Cortex of kidney (tissue), 1 donor: ENCODE data around the gene IL1RAP.

Experiments
- DNase-seq: peaks from one replicate; lab custom pipeline; 2025; lab: John Stamatoyannopoulos, UW

Gene IL1RAP

DNA sequence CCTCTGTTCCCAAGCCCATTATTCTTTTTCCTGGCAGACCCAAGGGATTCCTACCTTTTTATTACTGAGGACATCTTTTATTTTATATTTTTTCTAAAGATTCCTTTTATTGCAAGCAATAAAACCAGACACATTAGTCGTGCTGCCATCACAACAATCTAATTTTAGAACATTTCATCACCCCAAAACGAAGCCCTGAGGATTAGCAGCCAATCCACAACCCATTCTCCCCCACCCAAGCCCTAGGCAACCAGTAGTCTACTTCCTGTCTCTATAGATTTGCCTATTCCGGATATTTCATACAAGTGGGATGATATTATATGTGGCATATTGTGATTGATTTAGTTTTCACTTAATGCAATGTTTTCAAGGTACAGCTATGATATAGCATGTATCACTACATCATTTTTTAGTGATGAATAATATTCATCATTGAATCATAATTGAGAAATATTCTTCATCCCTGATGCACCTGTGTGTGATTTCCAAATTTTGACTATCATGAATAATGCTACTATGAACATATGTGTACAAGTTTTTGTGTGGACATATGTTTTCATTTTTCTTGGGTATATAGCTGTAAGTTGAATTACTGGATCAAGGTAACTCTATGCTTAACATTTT, 65.7 kb downstream of the IL1RAP start:
- DNase-seq = no peak

DNA sequence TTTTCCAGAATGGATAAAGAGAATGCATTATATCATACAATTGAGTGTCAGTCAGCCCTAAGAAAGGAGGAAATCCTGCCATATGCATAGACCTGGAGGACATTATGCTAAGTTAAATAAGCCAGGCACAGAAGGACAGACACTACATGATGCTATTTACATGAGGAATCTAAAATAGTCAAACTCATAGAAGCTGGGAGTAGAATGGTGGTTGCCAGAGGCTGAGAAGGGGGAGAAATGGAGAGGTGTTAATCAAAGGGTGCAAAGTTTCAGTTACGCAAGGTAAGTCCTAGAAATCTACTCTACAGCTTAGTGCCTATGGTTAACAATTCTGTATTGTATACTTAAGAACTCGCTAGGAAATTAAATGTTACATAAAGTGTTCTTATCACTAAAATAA, 66.5 kb downstream of the IL1RAP start:
- DNase-seq = no peak

DNA sequence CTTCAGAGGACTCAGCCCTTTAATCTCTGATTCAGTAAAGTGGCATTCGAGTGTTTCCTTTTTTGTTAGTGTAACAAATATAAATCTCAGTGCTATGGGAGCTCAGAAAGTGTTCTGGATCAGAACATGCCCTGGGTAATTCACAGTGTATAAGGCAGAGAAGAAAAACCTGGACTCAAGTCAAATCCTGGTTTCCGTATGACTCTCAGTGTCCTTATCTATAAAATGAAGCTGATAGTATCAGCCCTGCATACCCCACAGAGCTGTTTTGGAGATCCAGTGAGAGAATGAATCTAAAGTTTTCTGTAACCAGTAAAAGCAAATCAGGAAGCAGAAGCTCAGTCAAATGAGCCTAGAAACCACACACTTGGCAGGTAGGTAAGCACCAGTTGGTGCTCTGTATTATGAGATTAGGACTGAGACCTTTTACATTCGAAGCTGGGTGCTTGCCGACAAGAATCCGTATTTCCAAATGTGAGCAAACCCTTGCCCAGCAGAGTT, 67.2 kb downstream of the IL1RAP start:
- DNase-seq = no peak

DNA sequence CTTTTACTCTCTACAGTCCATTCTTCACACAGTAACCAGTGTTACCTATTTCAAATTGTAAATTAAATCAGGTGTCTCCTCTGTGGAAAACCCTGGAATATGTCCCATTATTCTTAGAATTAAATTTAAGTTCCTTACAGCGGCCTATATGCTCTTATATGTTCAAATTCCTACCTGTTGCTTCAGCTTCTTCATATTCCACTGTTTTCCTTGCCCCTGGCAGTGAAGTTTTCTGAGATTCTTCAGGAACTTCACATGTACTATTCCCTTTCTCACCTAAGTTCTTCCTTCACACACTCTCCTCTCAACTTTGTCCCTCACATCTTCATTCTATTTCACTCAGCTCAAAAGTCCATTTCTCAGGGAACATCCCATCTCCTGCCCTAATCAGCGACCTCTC, 68.8 kb downstream of the IL1RAP start:
- no peak for DNase-seq

DNA sequence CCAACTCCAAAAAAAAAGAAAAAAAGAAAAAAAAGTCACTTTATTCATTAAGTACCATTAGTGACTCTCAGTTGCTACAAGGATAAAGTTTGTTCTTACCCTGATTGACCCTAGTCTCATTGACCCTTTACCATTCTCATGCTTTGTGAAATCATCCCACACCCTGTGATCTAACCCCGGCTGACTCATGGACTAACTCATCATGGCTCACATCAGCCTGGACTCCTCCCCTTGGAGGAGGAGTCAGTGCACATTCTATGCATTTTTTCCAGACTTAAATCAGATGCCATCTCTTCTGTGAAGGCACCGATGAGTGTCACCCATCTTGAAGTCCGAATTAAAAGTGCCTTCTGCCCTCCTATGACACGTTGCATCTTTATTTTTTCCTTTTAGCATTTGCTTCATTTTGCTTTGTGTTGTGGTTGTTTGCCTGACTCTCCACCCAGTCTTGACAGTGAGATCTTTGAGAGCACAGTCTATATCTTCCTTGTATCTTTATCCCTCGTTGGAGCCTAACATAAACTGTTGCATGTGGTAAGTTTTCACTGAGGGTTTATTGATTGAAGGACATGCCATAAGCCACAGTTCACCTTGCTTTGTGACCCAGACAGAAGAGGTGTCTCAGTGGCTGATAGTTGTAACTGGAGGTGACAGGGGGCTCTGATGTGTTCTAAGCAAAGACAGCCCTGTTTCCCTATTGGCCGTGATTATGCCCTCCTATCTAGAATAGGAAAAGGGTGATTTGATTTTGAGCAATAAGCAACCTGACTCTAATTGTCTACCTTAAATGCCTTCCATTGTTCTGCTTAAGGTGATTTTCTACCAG, 72.1 kb downstream of the IL1RAP start:
- DNase-seq = no peak

DNA sequence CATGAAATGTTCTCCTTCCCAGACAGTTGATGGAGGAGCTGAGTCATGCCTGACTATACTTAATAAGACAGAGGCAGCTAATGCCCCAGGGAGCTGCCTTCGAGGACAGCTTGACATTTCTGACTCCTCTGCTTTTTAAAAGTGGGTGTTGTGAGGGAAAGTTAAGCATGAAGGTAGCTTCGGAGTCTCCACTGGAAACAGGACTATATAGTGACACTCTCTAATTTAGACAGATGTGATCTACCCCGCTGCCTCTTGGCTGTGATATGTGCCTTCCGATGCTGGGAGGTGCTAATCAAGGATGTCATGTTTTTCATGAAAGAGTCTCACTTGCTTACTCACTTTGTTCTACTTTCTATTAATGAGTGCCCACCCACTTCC, 72.7 kb downstream of the IL1RAP start:
- no peak for DNase-seq

DNA sequence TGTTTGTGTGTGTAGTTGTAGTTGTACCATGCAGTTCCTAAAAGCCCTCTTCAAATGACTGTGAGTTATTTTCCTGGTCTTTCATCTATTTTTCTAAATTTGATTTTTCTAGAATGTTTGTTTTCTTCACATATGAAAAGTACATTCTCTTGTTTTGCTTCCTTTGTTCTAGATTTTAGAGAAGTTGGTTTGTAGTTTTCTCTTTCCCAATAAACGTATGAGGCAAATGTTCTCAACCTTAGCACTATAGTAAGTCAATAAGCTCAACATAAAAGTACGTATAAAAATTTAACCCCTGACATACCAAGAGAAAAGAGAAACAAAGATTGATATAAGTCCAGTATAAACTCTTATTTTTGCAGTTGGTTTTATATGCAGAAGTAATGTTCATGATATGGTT, 74.7 kb downstream of the IL1RAP start:
- no peak for DNase-seq

DNA sequence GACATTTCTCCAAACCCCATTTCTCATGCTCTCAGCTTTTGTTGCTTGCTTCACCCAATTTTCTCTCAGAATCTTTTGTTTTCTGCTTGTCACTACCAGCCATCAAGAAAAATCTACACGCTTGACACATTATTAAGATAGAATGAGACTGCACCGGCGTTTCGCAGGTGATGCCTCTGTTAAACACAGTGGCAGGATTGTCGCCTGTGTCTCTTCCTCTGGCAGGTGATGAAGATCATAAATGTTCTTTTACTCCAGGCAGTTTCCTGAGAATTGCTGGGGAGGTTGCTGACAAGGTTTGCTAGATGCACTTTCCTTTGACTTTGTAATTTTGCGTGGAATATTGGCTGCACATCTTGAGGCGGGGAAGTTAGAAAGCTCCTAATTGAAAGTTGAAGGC, 75.4 kb downstream of the IL1RAP start:
- DNase-seq = no peak

DNA sequence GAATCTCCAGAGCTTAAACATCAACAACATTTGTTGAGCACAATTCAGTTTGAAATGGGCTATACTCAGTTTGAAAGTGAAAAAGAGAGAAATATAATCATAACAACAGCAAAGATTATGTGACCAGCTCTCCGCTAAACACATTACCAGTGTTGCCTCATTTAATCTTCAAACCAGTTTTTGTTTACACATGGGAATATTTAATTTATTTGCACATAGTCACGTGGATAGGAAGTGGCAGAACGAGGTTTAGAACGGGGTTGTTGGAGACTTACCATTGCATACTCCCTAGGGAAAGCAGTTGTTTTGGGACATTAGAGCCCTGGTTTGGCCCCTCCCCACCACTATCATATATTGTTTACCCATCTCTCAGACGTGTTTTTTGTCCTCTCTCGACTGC, 77.2 kb downstream of the IL1RAP start:
- DNase-seq = no peak

DNA sequence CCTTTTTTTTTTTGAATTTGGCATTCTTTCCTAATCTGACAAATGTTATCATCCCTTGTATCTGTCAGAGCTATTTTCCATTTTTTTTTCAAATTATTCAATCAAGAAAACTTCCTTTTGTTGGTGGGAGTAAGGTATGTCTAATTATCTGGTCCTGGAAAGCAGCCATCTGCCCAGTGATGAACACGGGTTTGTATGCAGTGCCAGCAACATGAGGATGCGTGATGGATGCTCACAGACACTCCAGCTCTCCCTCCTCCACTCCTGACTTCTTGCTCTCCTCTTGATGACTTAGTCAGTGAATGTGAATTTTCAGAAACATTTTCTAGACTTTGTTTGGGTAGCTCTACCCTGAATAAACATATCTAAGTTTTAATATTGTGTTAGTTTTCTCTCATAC, 79.2 kb downstream of the IL1RAP start:
- no peak for DNase-seq

DNA sequence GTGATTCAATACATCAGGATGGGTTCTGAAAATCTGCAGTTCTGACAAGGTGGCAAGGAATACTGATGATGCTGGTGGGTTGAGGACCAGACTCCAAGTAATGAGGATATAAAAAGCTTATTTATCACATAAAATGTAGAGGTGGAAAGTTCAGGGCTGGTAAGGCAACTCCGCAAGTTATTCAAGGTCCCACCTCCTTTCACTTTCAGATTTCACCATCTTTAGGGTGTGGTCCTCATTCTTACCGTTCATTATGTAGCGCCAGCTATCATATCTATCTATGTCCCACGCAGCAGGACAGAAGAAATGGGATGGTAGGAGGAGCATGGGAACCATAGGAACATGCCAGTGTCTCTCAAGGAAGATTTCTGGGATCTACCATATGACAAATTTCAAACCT, 80.3 kb downstream of the IL1RAP start:
- no peak for DNase-seq

DNA sequence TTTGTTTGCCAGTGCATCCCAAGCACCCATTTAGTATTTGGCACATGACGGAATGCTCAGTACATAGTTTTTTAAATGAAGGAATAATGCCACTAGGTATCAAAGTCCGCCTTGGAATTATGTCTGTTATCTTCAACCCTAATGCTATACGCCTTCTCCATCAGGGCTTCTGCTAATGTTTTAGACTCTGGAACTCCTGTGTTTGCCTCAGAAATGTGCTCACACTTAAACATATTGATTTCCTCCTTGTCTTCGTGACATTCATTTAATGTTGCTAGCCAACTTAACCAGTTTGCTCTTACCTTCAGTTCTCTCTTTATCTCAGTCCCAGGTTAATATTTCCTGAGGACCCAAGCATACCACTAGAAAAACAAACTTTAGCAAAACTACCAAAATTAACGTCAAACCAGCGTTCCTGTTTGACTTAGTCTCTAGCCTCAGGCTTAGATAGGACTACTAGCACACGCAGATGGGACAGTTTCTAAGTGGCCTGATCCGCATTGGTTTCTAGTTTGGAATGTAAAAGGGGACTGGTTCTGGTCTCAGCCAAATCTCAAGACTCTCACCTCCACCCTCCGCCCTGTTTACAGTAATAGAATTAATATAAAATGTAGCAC, 81.4 kb downstream of the IL1RAP start:
- no peak for DNase-seq

DNA sequence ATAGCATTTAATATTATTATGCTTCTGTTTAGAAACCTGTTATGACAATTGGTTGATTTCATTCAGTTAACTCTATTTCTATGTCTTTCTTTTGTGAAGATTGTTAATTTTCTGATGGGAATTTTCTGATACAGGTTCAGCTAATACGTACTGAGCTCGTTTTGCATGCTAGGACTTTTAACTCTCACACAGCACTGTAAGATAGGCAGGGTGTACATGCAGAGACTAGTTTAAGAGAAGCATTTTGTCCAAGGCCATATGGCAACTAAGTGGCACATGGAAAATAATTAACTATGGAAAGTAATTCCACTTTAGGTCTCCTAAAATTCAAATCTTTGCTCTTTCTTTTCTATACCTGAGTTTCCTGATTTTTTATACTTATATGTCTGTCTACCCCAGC, 81.9 kb downstream of the IL1RAP start:
- DNase-seq = no peak

DNA sequence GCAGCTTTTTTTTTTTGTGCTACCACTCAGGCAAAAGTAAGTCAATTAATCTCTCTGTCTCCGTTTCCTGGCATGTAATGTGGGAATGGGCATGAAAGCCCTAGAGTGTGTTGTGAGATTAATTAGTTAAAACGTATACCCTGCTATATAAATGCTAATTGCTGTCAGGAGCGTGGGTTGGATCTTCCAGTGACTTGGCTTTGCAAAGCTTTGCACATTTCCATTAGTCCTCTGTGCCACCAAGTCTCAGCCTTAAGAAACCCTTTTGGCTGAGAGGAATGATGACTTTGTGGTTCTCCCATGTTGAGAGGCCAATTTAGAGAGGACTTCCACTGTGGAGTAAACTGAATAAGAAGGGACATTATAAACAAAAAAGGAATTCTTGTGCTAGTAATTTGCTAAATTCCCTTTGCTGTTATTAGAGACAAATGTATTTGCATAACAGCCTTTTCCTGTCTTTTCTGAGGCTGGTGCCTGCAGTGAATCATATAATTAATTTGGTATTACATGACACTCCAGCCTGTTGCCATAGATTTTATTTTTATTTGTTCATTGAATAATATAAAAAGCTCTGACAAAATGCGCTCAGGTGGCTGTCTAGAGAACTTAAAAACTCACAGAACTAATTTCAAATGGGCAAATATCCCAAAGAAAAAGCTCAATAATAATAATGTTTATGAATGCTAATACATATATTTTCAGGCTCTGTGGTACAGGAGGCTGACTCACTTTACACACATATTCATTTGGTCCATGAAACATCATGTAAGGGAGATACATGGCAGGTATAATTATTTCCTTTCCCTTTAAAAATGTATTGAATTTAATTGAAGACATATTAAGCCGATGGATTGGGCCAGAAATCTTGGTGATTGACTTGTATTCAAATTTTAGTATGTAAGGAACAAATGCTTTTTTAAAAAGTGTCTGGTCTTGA, 82.7 kb downstream of the IL1RAP start:
- DNase-seq = no peak

DNA sequence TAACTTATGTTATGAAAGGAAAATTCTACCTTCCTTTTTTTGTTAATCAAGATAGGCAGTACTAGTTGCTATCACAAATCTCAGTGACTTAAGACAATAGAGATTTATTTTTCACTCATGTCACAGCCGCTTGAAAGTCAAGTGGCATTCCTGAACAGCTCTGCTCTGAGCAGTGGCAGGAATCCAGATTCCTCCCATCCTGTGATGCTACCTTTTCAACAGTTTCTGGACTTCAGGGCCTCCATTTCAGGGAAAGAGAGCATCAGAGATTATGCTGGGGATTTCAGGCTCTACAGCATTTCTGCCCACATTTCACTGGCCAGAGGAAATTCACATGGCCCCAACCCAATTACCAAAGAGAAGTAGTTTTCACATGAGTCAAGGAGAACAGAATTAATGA, 83.4 kb downstream of the IL1RAP start:
- no peak for DNase-seq

DNA sequence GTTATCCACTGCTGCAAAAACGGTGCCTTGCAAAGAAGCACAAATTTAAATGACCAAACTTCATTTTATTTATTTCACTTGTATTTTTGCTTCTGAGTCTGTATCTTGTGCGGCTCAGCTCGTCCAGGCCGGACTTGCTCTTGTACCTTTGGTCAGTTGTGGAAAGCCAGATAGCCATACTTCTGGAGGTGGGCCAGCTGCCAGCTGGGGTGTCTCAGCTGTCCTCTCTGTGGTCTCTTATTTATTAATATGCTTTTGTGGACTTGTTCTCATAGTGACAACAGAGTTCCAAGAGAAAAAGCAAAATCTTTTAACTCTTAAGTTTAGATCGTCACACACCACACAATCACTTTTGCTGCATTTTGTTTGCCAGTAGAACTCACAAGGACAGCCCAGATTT, 87.7 kb downstream of the IL1RAP start:
- DNase-seq = no peak

DNA sequence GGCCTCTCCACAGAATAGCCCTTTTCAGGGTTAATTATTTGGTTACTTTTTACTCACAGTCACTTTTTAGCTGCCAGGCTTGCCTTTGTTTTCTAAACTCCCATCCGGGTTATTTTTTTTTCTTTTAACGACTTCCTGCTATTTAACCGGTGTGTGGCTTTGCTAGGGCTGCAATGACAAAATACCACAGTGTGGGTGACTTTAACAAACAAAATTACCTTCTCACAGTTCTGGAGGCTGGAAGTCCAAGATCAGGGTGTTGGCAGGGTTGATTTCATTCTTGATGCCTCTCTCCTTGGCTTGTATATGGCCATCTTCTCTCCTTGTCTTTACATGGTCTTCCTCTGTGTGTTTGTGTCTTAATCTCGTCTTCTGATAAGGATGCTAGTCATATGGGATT, 91.5 kb downstream of the IL1RAP start:
- DNase-seq = no peak

DNA sequence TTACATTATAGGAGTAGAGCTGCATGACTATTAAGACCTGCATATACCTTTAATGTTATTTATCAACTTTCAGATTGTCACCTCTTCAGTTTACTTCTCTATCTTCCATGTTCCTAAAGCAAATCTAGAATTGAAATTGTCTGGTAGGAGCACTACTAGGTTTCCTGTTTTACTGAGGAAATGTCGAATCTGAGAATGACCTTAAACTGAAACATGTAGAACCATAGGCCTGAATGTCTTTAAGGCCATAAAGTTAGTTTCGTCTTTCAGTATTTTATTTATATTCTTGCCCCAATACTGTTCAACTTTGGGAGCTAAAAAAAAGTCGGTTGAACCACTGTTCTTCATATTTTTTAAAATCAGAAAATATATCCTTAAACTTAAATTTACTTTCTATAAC, 92.7 kb downstream of the IL1RAP start:
- DNase-seq = no peak

DNA sequence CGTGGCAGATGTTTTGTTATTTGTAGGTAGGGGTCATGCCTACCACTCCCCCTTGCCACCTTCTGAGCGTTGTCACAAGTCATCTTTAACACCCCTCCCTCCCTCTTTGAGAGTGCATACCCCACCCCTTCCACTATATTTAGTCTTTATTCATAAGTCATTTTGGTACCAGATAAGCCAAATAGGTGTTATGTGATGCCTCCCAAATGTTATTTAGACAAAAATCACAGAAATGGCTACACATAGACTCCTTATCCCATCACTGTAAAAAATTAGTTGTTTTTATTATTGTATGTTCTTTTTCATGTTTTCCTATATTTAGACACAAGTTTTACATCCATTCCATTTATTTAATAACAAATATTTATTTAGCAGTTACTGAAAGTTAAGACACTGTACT, 93.1 kb downstream of the IL1RAP start:
- DNase-seq = no peak

DNA sequence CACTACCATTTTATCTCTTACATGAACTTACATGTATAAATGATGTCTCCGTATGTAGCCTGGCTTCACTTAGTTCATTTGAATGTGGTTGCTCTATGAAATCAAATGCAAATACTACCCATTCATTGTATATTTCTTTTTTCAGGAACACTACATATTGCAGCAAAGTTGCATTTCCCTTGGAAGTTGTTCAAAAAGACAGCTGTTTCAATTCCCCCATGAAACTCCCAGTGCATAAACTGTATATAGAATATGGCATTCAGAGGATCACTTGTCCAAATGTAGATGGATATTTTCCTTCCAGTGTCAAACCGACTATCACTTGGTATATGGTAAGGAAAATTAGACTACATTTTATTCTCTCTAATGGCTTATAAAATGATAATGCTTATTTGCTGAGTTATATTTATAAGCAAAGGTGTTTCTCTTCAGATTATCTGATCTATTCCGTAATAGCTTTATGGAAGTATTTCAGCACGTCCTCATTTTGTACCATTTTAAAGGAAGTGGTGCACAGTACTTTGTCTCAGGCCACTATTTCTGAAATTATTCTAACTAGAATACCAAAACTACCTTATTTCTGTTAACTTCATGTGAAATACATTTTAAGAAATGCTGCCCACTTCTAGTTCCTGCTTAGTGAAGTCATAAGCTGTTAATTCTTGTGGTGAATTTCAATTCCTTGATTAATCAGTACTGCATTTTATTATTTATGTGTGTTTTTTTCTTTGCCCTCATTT, 95.1 kb downstream of the IL1RAP start:
- DNase-seq = no peak
